Loucy (cell line): ENCODE measurements around the gene DBI.

ENCODE experiments used
- H2AFZ ChIP-seq: fragments of 200-600 bp; sonication (generic); 2 replicates; pipeline ENCODE4 v1.6.0; 2016; ENCODE audit warnings: antibody characterized with exemption, mild to moderate bottlenecking, low read length, moderate library complexity
- H3F3A ChIP-seq: fragments of 200-600 bp; 2 replicates; pipeline ENCODE4 v1.6.0; 2016; ENCODE audit warnings: antibody characterized with exemption, low read depth, mild to moderate bottlenecking
- H3K27me3 ChIP-seq: fragments of 200-600 bp; sonication (generic); 2 replicates; pipeline ENCODE4 v1.6.1; 2014; ENCODE audit warnings: low read length, mild to moderate bottlenecking; ENCODE audit not compliant: insufficient read depth, poor library complexity, severe bottlenecking
- H3K36me3 ChIP-seq: fragments of 200-600 bp; sonication (generic); 2 replicates; pipeline ENCODE4 v1.6.1; 2016; ENCODE audit warnings: low read length; ENCODE audit not compliant: insufficient read depth
- H3K4me1 ChIP-seq: fragments of 200-600 bp; sonication (generic); 2 replicates; pipeline ENCODE4 v1.5.1; 2014; ENCODE audit warnings: low read length, mild to moderate bottlenecking; ENCODE audit not compliant: insufficient read depth, poor library complexity, severe bottlenecking
- H3K4me2 ChIP-seq: fragments of 200-600 bp; sonication (generic); 2 replicates; pipeline ENCODE4 v1.6.0; 2014; ENCODE audit warnings: antibody characterized with exemption, low read length, low read depth, mild to moderate bottlenecking; ENCODE audit not compliant: poor library complexity, severe bottlenecking
- H3K4me3 ChIP-seq: fragments of 200-600 bp; sonication (generic); 2 replicates; pipeline ENCODE4 v1.5.1; 2014; ENCODE audit warnings: low read length, mild to moderate bottlenecking, mixed read lengths; ENCODE audit not compliant: poor library complexity, severe bottlenecking
- H3K79me2 ChIP-seq: fragments of 200-600 bp; sonication (generic); 2 replicates; pipeline ENCODE4 v1.6.1; 2014; ENCODE audit warnings: low read length; ENCODE audit not compliant: insufficient read depth
- H3K9ac ChIP-seq: fragments of 200-600 bp; sonication (generic); 2 replicates; pipeline ENCODE4 v1.6.0; 2014; ENCODE audit warnings: mild to moderate bottlenecking, low read depth, low read length, moderate library complexity; ENCODE audit not compliant: poor library complexity, severe bottlenecking
- H3K9me2 ChIP-seq: fragments of 200-600 bp; sonication (generic); replicated peaks from 2 replicates; pipeline ENCODE4 v1.6.1; 2016; ENCODE audit warnings: low read depth, low read length, mixed read lengths
- H3K9me3 ChIP-seq: fragments of 200-600 bp; sonication (generic); 2 replicates; pipeline ENCODE4 v1.6.1; 2014; ENCODE audit warnings: mild to moderate bottlenecking, antibody characterized with exemption, low read length, low read depth; ENCODE audit not compliant: insufficient read depth
- H4K20me1 ChIP-seq: fragments of 200-600 bp; sonication (generic); 2 replicates; pipeline ENCODE4 v1.6.0; 2014; ENCODE audit warnings: antibody characterized with exemption, low read length, mild to moderate bottlenecking; ENCODE audit not compliant: insufficient read depth, poor library complexity, severe bottlenecking
- CTCF ChIP-seq: fragments of 200-600 bp; sonication (generic); conservative IDR thresholded peaks from 2 replicates; pipeline ENCODE4 v1.5.1; 2014; ENCODE audit warnings: mild to moderate bottlenecking, antibody characterized with exemption, low read length
- EZH2phosphoT487 ChIP-seq: fragments of 200-600 bp; IDR thresholded peaks from 2 replicates; pipeline ENCODE4 v1.6.1; 2018; ENCODE audit warnings: antibody characterized with exemption, mild to moderate bottlenecking, moderate library complexity, borderline replicate concordance

The DBI gene

GRCh38 chr2:119383410-119384140 is 16.8 kb downstream of the DBI start:
- TF ChIP-seq EZH2phosphoT487 (no peak), CTCF (no peak)
- no peaks in the 10 kb centered on the region for H3K9me2 ChIP-seq
- H4K20me1 ChIP-seq, result no peaks in the 10 kb centered on the region
- H3K36me3 ChIP-seq, result no peaks in the 10 kb centered on the region
- H3K79me2 ChIP-seq, result no peaks in the 10 kb centered on the region
- 0 out of 2 replicates have a peak overlapping the region, but pooled peaks have one; percentile 8 for H2AFZ ChIP-seq
- H3F3A ChIP-seq, result no peaks in the 10 kb centered on the region; the same call in 1 of the 2 replicates
- no peaks in the 10 kb centered on the region for H3K27me3 ChIP-seq
- no peak overlapping the region for H3K4me3 ChIP-seq
- peaks cover 13% of the 10 kb centered on the region for H3K4me1 ChIP-seq
- no peak overlapping the region for H3K4me2 ChIP-seq
- H3K9me3 ChIP-seq, result no peaks in the 10 kb centered on the region
- no peak overlapping the region for H3K9ac ChIP-seq

GRCh38 chr2:119384971-119385370 is 18.2 kb downstream of the DBI start:
- H3K9me3 ChIP-seq, result no peaks in the 10 kb centered on the region
- peaks cover 21% of the 10 kb centered on the region for H3K4me1 ChIP-seq
- no peak overlapping the region for H3K9ac ChIP-seq
- H3K27me3 ChIP-seq, result no peaks in the 10 kb centered on the region
- H3K36me3 ChIP-seq, result no peaks in the 10 kb centered on the region
- H3K4me2 ChIP-seq, result no peak overlapping the region
- no peaks in the 10 kb centered on the region for H4K20me1 ChIP-seq
- TF ChIP-seq EZH2phosphoT487 (no peak), CTCF (no peak)
- H2AFZ ChIP-seq, result no peak overlapping the region
- no peaks in the 10 kb centered on the region; the same call in 1 of the 2 replicates for H3F3A ChIP-seq
- H3K79me2 ChIP-seq, result no peaks in the 10 kb centered on the region
- H3K4me3 ChIP-seq, result no peak overlapping the region
- no peaks in the 10 kb centered on the region for H3K9me2 ChIP-seq

GRCh38 chr2:119385466-119385865 is 18.7 kb downstream of the DBI start:
- H3K9ac ChIP-seq, result no peak overlapping the region
- no peaks in the 10 kb centered on the region for H3K36me3 ChIP-seq
- H4K20me1 ChIP-seq, result no peaks in the 10 kb centered on the region
- H3K4me2 ChIP-seq, result no peak overlapping the region
- no peaks in the 10 kb centered on the region for H3K9me3 ChIP-seq
- no peak overlapping the region for H3K4me3 ChIP-seq
- H3K79me2 ChIP-seq, result no peaks in the 10 kb centered on the region
- H3K4me1 ChIP-seq, result peaks cover 21% of the 10 kb centered on the region
- TF ChIP-seq CTCF (no peak), EZH2phosphoT487 (no peak)
- H3F3A ChIP-seq, result no peaks in the 10 kb centered on the region; the same call in 1 of the 2 replicates
- H3K9me2 ChIP-seq, result no peaks in the 10 kb centered on the region
- no peaks in the 10 kb centered on the region for H3K27me3 ChIP-seq
- no peak overlapping the region for H2AFZ ChIP-seq
